Skin of body (tissue), 2 donors: ENCODE results near the gene CCNB1. TPM values are rescaled to one million over a fixed set of nuclear protein-coding genes. Genes with fewer than 3 reads are reported as not detected.
"Not testable (repeated sequence)": the region's sequence is repeated elsewhere in the genome, so short reads cannot be mapped to it uniquely, and the experiment has no call there.

ENCODE experiments used
- DNase-seq: peaks from one replicate; lab custom pipeline; 2025; lab: John Stamatoyannopoulos, UW
- total RNA-seq: library from RNA; depleted of rRNA; stranded (reverse); fragments of >200 nt; gene quantifications from one replicate; pipeline ENCODE4 v1.2.3, GENCODE V29; 2014

Gene CCNB1
- total RNA-seq, result 31.3 TPM

DNA sequence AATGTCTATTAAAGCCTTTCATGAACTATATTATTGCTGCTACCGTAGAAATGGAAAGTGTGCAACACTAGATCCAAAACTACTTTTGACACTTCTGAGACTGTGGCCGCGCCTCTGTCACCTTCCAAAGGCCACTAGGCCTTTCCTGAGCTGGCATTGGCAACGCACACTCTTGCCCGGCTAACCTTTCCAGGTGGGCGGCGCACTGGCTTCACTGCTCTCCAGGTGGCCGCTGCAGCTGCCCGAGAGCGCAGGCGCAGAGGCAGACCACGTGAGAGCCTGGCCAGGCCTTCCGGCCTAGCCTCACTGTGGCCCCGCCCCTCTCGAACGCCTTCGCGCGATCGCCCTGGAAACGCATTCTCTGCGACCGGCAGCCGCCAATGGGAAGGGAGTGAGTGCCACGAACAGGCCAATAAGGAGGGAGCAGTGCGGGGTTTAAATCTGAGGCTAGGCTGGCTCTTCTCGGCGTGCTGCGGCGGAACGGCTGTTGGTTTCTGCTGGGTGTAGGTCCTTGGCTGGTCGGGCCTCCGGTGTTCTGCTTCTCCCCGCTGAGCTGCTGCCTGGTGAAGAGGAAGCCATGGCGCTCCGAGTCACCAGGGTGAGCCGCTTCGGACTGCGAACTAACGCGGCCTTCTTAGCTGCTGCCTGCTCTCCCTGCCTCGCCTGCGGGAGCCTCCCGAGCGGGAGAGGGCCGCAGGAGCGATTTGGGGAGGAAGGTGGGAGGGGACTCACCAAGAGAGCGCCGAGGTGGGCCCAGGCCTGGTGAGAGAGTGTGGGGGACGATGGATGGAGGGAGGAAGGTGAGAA, at the start of gene CCNB1:
TSS of gene CCNB1 (plus strand) at position 465 of the 807 bp plus-strand sequence. CDS start at position 578, 113 bp downstream.
- peak; percentile 96 for DNase-seq

DNA sequence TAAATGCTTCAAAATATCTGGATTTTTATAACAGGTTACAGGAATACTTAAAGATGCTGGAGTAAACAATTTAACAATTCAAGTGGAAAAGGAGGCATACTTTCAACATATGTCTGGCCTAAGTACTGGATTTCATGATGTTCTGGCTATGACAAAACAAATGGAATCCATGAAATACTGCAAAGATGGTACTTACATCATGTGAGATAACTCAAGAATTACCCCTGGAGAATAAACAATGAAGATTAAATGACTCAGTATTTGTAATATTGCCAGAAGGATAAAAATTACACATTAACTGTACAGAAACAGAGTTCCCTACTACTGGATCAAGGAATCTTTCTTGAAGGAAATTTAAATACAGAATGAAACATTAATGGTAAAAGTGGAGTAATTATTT, 37.5 kb upstream of the CCNB1 start:
- DNase-seq, result peak; percentile 82

DNA sequence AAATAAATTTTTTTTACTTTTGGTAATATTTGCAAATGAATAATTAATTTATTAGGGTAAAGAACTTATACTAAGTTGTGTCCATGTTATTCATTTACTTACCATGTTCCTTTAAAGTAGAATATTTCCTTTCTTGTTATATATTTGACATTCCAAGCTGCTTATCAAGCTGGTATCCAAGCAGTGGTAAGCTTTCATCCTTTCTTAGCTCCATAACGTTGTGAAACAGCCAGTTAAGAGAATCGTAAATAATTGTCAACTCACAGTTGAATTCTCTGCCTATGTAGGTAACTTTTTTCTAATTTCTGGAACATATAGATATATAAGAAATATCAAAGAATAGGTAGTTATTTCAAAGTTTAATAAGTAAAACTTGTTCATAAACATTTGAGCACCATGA, 36.7 kb upstream of the CCNB1 start:
- no peak for DNase-seq

DNA sequence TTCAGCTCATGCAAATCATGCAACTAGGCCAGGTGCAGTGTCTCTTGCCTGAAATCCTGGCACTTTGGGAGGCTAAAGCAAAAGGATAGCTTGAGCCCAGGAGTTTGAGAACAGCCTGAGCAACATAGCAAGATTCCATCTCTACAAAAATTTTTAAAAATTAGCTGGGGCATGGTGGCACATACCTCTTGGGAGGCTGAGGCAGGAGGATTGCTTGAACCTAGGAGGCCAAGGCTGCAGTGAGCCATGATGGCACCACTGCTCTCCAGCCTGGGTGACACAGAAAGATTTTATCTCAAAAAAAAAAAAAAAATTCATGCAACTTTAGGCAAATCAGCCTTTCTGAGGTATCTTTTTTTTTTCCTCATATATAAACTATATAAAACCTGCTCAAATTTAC, 35.6 kb upstream of the CCNB1 start:
- no peak for DNase-seq

DNA sequence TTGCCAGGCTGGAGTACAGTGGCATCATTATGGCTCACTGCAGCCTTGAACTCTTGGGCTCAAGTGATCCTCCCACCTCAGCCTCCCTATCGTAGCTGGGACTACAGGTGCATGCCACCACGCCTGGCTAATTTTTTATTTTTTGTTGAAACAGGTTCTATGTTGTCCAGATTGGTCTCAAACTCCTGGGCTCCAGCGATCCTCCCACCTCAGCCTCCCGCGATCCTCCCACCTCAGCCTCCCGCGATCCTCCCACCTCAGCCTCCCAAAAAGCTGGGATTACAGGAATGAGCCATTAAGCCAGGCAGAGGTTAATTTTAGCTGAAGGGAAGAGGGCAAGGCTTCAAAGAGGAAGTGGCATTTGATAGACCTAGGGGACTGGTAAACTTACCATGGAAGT, 32.8 kb upstream of the CCNB1 start:
- no peak for DNase-seq

DNA sequence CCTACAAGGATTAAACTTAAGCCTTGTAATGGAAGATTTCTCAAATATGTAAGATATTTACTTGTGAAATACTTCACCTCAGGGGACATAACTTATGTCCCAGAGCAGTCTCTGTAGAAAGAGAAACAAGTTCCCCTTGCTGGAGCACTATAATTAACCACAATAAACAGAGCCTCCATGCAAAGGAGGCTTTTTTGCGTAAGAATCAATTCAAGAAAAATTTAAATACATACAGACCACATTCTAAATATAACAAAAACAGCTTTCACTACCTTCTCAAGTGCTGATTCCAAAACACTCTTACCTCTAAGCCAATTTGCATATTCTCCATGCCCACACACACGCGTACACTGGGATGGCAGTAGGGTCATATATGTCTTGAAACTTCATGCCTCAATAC, 30.7 kb upstream of the CCNB1 start:
- no peak for DNase-seq

- not testable (repeated sequence) for DNase-seq
These were observed 29.7 kb upstream of the CCNB1 start for GRCh38 chr5:69137208-69137607.

DNA sequence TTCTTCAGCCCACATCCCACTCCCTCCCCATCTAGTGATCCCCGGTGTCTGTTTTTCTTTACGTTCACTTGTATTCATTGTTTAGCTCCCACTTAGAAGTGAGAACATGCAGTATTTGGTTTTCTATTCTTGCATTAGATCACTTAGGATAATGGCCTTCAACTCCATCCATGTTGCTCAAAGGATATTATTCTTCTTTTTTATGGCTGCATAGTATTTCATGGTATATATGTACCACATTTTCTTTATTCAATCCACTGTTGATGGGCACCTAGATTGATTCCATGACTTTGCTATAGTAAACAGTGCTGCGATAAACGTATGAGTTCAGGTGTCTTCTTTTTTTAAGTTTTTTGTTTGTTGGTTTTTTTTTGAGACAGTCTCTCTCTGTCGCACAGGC, 29.1 kb upstream of the CCNB1 start:
- no peak for DNase-seq

- DNase-seq, result peak; percentile 33
These were observed 28.2 kb upstream of the CCNB1 start for GRCh38 chr5:69138766-69139165.

DNA sequence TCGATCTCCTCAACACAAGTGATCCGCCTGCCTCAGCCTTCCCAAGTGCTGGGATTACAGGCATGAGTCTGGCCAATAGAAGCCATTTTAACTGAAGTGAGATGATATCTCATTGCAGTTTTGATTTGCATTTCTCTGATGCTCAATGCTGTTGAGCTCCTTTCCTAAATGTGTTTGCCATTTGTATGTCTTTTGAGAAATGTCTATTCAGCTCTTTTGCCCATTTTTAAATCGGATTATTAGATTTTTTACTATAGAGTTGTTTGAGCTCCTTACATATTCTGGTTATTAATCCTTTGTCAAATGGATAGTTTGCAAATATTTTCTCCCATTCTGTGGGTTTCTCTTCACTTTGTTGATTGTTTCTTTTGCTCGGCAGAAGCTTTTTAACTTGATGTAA, 26.7 kb upstream of the CCNB1 start:
- DNase-seq, result not testable (repeated sequence)

DNA sequence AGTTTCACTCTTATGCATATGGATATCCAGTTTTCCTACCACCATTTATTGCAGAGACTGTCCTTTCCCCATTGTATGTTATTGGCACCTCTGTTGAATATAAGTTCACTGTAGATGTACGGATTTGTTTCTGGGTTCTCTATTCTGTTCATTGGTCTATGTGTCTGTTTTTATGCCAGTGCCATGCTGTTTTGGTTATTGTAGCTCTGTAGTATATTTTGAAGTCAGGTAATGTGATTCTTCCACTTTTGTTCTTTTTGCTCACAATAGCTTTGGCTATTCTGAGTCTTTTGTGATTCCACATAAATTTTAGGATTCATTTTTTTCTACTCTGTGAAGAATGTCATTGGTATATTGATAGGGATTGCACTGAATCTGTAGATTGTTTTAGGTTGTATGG, 26.1 kb upstream of the CCNB1 start:
- no peak for DNase-seq

DNA sequence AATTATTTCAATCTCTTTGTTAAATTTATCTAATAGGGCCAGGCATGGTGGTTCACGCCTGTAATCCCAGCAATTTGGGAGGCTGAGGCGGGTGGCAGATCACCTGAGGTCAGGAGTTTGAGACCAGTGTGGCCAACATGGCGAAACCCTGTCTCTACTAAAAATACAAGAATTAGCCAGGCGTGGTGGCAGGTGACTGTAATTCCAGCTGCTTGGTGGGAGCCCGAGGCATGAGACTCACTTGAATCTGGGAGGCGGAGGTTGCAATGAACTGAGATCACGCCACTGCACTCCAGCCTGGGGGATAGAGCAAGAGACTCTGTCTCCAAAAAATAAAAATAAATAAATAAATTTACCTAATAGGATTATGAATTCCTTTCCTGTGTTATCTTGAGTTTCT, 18.4 kb upstream of the CCNB1 start:
- not testable (repeated sequence) for DNase-seq

- no peak for DNase-seq
These were observed 17.8 kb upstream of the CCNB1 start for GRCh38 chr5:69148981-69149675.

DNA sequence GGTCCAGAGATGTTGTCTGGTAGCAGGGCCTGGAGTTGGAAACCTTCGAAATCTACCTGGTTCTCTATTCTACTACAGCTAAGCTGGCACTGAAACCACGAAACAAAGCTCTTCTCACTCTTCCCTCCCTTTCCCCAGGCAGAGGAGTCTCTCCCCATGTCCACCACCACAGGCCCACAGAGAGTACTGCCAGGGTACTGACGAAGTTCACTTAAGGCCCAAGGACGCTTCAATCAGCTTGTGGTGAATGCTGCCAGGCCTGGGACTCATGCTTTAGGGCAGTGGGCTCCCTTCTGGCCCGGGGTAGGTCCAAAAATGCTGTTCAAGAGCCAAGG, 17.3 kb upstream of the CCNB1 start:
- DNase-seq, result no peak

DNA sequence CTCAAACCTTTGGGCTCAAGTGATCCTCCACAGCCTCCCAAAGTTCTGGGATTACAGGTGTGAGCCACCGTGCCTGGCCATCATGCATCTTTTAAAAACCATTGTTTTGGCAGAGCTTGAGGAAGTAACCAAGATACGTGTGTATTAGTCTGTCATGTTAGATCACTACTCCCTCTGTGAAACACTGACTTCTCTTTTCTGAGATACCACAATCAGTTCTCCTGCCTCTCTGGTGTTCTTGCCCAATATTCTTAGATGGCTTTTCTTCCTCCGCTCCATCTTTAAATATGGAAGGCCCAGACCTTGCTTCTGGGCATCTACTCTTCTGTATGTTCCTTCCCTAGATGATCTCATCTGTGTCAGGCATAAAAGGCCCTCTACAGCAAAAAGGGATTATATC, 14.2 kb upstream of the CCNB1 start:
- DNase-seq, result no peak

- DNase-seq, result no peak
These were observed 10.5 kb upstream of the CCNB1 start for GRCh38 chr5:69156456-69156855.

GRCh38 chr5:69158039-69158438, 8.9 kb upstream of the CCNB1 start:
- DNase-seq, result no peak

DNA sequence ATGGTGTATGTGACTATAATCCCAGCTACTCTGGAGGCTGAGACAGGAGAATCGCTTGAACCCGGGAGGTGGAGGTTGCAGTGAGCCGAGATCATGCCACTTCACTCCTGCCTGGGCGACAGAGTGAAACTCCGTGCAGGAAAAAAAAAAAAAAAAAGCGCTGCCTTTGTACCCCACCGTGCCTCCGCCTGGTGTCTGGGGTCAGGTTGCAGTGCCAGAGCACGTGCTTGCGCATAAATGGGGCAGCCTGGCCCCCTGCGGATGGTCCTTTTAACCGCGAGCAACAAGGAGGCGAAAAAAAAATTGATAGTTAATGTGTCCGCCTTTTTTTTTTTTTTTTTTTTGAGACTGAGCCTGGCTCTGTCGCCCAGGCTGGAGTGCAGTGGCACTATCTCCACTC, 6.3 kb upstream of the CCNB1 start:
- no peak for DNase-seq

GRCh38 chr5:69167493-69167855, 524 bp downstream of the CCNB1 start:
- no peak for DNase-seq

GRCh38 chr5:69167929-69168328, 979 bp downstream of the CCNB1 start:
- no peak for DNase-seq

DNA sequence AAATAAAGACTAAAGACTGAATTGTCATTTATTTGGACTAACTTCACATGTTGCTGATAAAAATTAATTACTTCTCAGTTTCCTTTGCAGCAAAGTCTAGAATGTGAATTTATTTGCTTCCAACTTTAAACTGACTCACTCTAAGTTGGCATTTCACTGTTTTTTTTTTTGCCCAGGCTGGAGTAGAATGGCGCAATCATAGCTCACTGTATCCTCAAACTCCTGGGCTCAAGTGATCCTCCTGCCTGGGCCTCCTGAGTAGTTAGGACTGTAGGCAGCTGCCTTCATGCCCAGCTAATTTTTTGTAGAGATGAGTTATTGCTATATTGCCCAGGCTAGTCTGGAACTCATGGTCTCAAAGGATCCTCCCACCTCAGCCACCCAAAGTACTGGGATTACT, 3.5 kb downstream of the CCNB1 start:
- no peak for DNase-seq

DNA sequence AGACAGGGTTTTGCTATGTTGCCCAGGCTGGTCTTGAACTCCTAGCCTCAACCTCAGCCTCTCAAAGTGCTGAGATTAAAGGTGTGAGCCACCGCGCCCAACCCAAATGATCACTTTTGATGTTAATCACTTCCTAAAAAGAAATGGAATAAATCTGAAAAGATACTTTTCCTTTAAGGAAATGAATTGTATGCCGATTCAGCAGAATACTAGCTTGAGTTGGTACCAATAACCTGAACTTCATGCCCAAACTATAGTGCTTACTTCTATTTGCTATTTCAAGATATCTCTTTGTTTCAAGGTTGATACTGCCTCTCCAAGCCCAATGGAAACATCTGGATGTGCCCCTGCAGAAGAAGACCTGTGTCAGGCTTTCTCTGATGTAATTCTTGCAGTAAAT, 4.0 kb downstream of the CCNB1 start:
- no peak for DNase-seq

DNA sequence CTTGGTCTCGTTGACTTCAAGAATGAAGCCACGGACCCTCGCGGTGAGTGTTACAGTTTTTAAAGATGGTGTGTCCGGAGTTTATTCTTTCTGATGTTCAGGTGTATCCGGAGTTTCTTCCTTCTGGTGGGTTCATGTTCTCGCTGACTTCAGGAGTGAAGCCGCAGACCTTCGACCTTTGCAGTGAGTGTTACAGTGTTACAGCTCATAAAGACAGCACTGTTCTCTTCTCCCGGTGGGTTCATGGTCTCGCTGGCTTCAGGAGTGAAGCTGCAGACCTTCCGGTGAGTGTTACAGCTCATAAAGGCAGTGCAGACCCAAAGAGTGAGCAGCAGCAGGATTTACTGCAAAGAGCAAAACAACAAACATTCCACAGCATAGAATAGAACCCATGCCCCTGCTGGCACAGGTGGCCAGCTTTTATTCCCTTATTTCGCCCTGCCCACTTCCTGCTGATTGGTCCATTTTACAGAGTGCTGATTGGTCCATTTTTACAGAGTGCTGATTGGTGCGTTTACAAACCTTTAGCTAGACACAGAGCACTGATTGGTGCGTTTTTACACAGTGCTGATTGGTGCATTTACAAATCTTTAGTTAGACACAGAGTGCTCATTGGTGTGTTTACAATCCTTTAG, 14.8 kb downstream of the CCNB1 start:
- DNase-seq, result not testable (repeated sequence)
